Tibial nerve (tissue), 4 donors: ENCODE results near the gene CNOT10.

ENCODE experiments used
- EP300 ChIP-seq, 2 donors: sonication (generic); formaldehyde crosslinking; IDR thresholded peaks; one replicate each; pipeline ENCODE4 v1.6.1; 2017; ENCODE audit warnings: antibody characterized with exemption in 2 of 2, mild to moderate bottlenecking in 1 of 2
- POLR2A ChIP-seq, 2 donors: fragments of 450-650 bp; IDR thresholded peaks; one replicate each; pipeline ENCODE4 v1.6.1; 2017; ENCODE audit warnings: antibody characterized with exemption in 2 of 2, mild to moderate bottlenecking in 2 of 2, moderate library complexity in 2 of 2
- TF ChIP-seq, protein P1 (sequence below), 5 experiments: fragments of 200-600 bp in 3 of 5; fragments of 450-650 bp in 2 of 5; sonication (generic) in 3 of 5; IDR thresholded peaks; one replicate each; pipeline ENCODE4 v1.5.1; 2016 to 2019; ENCODE audit warnings: antibody characterized with exemption in 5 of 5, mild to moderate bottlenecking in 3 of 5, moderate library complexity in 2 of 5

- TF ChIP-seq, protein P1, sequence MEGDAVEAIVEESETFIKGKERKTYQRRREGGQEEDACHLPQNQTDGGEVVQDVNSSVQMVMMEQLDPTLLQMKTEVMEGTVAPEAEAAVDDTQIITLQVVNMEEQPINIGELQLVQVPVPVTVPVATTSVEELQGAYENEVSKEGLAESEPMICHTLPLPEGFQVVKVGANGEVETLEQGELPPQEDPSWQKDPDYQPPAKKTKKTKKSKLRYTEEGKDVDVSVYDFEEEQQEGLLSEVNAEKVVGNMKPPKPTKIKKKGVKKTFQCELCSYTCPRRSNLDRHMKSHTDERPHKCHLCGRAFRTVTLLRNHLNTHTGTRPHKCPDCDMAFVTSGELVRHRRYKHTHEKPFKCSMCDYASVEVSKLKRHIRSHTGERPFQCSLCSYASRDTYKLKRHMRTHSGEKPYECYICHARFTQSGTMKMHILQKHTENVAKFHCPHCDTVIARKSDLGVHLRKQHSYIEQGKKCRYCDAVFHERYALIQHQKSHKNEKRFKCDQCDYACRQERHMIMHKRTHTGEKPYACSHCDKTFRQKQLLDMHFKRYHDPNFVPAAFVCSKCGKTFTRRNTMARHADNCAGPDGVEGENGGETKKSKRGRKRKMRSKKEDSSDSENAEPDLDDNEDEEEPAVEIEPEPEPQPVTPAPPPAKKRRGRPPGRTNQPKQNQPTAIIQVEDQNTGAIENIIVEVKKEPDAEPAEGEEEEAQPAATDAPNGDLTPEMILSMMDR (IDR thresholded peaks at IDR 0.05), result no peak
- TF ChIP-seq POLR2A (IDR thresholded peaks at IDR 0.05) (no peak), EP300 (IDR thresholded peaks at IDR 0.05) (no peak)
Measured at GRCh38 chr3:32719931-32720330, 34.9 kb downstream of the CNOT10 start.
